GM18498 (cell line): Measurements from ENCODE around the gene NIPBL.
"Not testable (repeated sequence)": the region's sequence is repeated elsewhere in the genome, so short reads cannot be mapped to it uniquely, and the experiment has no call there.

Experiments used
- ATAC-seq: cut with Tn5 transposase; IDR thresholded peaks from one replicate; pipeline ENCODE4 v1.9.1; 2021; ENCODE audit warnings: mild to moderate bottlenecking, moderate library complexity; ENCODE audit not compliant: unreplicated experiment

The NIPBL gene

GRCh38 chr5:36901856-36902255 is 25.3 kb downstream of the NIPBL start:
- ATAC-seq, result no peak

- ATAC-seq, result no peak
Measured at GRCh38 chr5:36902353-36902752, 25.8 kb downstream of the NIPBL start.

GRCh38 chr5:36904677-36905076 is 28.1 kb downstream of the NIPBL start:
- ATAC-seq, result no peak

- ATAC-seq, result peak; percentile 62
Measured at GRCh38 chr5:36908544-36909260, 32.1 kb downstream of the NIPBL start.

- no peak for ATAC-seq
Measured at GRCh38 chr5:36915653-36916052, 39.1 kb downstream of the NIPBL start.

GRCh38 chr5:36916614-36917013 is 40.0 kb downstream of the NIPBL start:
- not testable (repeated sequence) for ATAC-seq

GRCh38 chr5:36917358-36917757 is 40.8 kb downstream of the NIPBL start:
- ATAC-seq, result not testable (repeated sequence)

GRCh38 chr5:36919238-36919637 is 42.7 kb downstream of the NIPBL start:
- no peak for ATAC-seq

- ATAC-seq, result no peak
Measured at GRCh38 chr5:36919650-36920049, 43.1 kb downstream of the NIPBL start.

- ATAC-seq, result no peak
Measured at GRCh38 chr5:36928947-36929346, 52.4 kb downstream of the NIPBL start.

- ATAC-seq, result no peak
Measured at GRCh38 chr5:36929438-36929837, 52.9 kb downstream of the NIPBL start.

- no peak for ATAC-seq
Measured at GRCh38 chr5:36932056-36932455, 55.5 kb downstream of the NIPBL start.

GRCh38 chr5:36932699-36933098 is 56.1 kb downstream of the NIPBL start:
- ATAC-seq, result no peak

- ATAC-seq, result no peak
Measured at GRCh38 chr5:36934740-36935356, 58.3 kb downstream of the NIPBL start.

- no peak for ATAC-seq
Measured at GRCh38 chr5:36935805-36936204, 59.2 kb downstream of the NIPBL start.

GRCh38 chr5:36936309-36936708 is 59.7 kb downstream of the NIPBL start:
- no peak for ATAC-seq

GRCh38 chr5:36938129-36938528 is 61.6 kb downstream of the NIPBL start:
- ATAC-seq, result no peak

GRCh38 chr5:36939969-36940858 is 63.6 kb downstream of the NIPBL start:
- ATAC-seq, result no peak

- no peak for ATAC-seq
Measured at GRCh38 chr5:36943584-36943983, 67.0 kb downstream of the NIPBL start.

- ATAC-seq, result no peak
Measured at GRCh38 chr5:36944024-36944423, 67.5 kb downstream of the NIPBL start.

GRCh38 chr5:36944607-36945225 is 68.1 kb downstream of the NIPBL start:
- ATAC-seq, result no peak
